ENCODE results near the gene POGLUT3.

GRCh38 chr11:108486828-108487227, 11.4 kb downstream of the POGLUT3 start:
- TF ChIP-seq, protein P1, sequence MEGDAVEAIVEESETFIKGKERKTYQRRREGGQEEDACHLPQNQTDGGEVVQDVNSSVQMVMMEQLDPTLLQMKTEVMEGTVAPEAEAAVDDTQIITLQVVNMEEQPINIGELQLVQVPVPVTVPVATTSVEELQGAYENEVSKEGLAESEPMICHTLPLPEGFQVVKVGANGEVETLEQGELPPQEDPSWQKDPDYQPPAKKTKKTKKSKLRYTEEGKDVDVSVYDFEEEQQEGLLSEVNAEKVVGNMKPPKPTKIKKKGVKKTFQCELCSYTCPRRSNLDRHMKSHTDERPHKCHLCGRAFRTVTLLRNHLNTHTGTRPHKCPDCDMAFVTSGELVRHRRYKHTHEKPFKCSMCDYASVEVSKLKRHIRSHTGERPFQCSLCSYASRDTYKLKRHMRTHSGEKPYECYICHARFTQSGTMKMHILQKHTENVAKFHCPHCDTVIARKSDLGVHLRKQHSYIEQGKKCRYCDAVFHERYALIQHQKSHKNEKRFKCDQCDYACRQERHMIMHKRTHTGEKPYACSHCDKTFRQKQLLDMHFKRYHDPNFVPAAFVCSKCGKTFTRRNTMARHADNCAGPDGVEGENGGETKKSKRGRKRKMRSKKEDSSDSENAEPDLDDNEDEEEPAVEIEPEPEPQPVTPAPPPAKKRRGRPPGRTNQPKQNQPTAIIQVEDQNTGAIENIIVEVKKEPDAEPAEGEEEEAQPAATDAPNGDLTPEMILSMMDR (IDR thresholded peaks at IDR 0.05) = no peak
- no peak for TF ChIP-seq POLR2A (IDR thresholded peaks at IDR 0.05)
